NCI-H524 (cell line): ENCODE results near the gene ZNF423.
"Not testable (repeated sequence)": the region's sequence is repeated elsewhere in the genome, so short reads cannot be mapped to it uniquely, and the experiment has no call there.

Experiments
- DNase-seq, 2 experiments: peaks; one replicate each; lab custom pipeline; 2025; lab: John Stamatoyannopoulos, UW

The ZNF423 gene

DNA sequence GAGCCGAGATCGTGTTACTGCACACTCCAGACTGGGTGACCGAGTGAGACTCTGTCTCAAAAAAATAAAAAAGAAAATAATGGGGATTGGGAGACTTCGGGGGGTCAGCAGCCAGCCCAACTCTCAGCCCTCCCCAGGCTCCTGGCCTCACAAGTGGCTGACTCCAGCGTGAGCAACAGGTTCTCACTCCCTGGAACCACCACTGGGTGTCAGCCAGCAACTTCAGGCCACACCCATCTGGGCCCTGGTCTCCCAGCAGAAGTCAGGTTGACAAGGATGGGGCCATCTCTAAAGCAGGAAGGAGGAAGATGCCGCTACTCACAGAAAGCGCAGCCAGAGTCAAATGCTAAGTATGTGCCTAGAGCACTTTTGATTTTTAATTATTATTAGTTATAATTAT lies 342.9 kb downstream of the ZNF423 start:
- peak; percentile 45 to 78 for DNase-seq

DNA sequence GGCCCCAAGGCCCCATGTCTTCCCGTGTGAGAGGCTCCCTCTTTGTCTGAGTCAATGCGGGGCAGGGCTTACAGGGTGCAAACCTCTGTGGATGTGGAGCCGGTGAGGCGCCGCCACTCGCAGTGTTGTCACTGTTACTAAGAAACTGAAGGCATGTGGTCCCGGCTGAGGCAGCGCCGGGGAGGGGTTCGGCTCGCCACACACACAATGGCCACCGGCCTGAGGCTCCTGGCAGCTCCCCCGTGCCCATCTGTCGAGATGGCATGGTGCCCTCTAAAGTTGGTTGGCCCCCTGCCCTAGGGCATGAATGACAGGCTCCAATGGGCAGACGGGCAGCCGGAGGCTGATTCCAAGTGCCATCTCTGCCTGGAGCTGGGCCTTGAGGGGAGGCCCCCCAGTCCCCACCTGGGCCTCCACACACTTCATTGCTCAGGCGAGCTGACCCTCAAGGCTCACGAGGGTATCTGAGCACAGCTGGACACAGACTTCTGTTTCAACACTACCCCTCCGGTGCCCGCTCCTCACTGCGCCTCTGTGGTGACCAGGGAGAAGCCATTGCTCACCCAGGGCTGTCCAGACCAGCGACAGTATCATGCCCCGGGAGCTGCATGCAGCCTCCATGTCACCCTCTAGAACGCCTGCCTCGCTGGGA lies 345.1 kb downstream of the ZNF423 start:
- no peak for DNase-seq

DNA sequence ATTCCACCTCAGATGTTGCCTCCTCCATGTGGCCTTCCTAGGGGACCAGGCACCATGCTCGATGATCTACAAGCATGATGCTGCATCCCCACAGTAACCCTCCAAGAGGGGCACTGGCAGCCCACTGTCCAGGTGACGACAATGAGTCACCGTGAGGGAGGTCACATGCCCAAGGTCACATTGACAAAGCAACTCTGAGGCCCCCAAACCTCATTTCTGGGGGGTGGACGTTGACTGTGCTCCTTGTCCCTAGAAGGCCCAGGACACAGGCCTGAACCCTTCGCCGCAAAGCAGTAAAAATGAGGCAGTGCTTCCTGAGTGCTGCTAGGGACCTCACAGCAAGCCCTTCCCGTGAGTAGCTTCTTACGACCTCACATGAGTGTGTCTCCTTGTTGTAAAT lies 345.8 kb downstream of the ZNF423 start:
- no peak for DNase-seq

DNA sequence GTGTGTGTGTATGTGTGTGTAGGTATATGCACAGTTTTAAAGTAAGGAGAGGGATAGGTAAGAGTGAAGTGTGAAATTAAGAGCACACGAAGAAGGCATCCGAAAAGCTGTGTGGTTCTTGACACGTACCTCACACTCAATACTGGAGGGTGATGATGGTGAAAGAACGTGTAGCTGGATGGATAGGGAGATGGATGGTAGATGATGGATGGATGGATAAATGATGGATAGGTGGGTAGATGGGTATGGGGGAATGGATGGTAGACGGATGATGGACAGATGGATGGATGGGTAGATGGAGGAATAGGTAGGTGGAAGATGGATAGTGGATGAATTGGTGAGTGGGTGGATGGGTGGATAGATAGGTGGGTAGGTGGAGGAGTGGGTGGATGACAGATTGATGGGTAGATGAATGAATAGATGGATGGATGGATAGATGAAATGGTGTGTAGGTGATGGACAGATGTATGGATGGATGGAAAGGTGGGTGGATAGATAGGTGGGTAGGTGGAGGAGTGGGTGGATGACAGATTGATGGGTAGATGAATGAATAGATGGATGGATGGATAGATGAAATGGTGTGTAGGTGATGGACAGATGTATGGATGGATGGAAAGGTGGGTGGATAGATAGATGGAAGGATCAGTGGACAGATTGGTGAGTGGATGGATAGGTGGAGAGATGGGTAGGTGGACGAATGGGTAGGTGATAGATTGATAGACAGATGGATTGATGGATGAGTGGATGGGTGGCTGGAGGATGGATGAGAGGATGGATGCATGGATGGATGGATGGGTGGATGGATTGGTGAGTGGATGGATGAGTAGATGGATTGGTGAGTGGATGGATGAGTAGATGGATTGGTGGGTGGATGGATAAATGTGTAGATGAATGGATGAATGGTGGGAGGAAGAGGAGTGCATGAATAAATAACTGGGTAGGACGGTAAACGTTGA lies 349.6 kb downstream of the ZNF423 start:
- DNase-seq: not testable (repeated sequence)

DNA sequence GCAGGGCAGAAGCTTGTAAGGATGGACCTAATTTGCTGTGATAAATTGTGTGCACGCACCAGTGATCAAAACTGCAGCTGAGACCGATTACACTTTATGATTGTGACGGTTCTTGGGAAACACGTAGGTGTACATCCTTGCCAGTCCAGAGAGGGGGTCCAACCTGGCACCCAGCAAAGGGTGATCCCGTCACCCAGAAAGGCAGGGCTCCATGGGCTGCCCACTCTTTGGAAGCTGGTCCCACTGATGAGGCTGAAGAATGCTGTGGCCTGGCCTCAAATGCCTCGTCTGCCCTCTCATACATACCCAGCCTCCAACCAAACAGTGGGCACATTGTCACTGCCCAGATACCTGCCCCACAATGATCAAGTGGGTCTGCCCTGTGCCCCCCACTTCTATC lies 350.4 kb downstream of the ZNF423 start:
- DNase-seq: no peak

DNA sequence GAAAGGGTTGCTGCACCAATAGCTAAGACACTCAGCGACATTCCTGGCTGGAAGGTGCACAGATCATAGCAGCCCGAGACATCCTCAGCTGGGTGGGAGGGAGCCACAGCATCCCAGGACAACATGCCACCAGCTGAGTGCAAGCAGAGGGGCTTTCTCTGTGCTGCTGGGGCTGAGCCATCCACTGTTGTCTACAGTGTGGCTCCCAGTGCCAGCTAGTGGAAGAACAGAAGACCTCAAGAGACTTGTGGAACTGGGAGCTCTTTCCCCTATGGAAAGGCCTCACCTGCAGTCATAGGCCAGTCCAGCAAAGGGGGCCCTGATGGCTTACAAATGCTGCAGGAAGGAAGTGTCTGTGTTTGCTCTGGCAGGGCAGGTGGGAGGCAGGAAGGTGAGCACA lies 351.3 kb downstream of the ZNF423 start:
- no peak for DNase-seq

DNA sequence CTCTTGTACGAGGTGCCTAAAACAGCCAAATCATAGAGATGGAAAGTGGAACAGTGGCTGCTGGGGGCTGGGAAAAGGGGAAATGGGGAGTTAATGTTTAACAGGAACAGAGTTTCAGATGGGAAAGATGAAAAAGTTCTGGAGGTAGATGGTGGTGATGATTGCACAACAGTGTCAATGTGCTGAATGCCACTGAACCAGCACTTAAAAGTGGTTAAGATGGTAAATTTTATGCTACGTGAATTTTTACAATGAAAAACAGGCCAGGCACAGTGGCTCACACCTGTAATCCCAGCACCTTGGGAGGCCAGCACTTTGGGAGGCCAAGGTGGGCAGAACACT lies 351.9 kb downstream of the ZNF423 start:
- DNase-seq: no peak

DNA sequence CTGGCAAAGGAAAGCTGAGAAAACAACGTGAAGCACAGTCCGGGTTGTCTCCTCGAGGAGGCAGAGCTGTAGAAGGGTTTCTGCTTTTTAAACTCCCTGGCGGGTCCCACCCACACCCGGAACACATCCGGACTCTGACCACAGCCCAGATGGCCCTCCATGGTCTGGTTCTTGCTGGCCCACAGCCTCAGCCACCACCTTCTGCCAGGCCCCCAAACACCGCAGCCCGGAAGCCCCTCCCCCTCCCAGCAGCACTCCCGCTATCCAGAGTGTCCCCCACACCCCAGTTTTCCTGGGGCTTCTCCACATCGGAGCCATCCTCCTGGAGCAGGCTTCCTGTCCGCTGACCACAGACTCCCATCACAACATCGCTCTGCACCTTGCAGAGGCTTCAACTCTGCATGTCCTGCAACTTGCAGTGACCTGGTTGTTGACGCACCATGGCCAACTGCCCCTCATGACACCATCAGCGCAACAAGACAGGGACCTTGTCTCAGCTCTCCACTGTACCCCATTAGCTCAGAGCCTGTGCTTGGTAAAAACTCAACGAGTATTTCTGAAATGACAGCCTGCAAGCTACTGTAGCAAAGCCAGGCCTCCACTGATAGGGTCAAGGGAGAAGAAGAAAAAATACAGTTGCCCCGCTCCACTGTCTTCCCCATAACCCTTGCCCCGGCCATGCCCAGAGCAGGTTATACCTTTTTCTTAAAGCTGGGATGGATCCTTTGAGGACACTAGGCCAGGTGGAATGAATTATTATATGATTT lies 352.5 kb downstream of the ZNF423 start:
- no peak for DNase-seq

DNA sequence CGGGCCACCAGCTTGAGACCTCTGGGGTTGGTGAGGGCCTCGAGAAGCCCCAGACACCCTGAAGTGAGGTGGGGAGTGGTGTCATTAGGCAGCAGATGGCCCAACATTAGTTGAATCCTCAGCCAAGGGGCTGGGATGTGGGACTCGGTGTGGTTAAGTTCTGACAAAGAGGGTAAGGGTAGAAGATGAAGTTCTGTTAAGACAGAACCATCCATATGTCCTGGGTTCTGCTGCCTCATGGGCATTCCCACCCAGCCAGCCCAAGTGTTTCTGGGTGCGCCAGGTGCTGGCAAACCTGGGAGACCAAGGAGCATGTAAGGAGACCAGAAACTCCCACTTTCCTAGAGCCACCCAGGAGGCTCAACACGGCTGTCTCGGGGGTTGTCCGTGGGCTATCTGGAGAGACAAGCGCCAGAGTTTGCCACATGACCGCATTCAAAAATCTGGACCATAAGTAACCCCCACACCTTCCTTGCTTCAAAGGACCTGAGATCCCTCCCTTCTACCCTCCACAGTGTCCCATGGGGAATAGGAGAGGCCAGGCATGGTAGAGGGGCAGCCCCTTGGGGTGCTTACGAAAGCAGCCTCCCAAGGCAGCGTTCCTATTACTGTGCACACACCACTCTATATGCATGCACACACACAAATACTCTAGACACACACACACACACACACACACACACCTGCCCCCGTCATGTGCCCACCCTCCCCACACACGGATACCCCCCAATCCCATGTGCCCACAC lies 353.6 kb downstream of the ZNF423 start:
- DNase-seq: peak; percentile 33 to 56

DNA sequence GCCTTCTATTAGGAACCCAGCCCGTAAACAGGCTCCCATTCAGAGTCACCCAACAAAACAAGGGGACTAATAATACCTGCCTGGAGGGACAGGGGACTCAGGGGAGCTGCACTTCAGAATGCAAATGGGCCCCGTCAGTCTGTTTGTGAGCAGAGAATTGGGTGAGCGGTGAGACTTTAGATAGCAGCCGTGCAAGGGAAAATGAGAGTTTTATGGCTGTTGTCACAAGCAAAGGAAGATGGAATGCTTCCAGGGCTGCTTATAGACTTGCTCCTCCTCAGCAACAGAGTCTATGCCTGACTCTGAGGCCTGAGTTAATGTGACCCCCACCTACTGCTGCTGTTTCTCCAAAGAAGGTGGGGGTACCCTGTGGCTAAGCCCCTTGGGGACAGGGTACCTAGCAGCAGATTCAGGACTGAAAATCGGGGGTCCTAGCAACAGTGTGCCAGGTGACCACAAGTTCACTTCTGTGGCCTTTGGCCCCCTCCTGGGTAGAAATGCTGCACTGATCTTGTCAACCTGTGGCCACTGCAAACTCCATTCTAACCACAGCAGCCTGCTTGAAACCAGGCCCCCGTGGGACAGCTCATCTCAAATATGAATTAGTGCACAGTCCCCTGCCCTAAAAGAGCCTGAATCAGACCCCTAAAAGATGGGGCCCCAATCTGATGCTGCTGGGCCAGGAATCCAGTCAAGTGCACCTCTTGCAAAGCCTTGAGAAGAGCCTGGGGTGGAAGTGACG lies 355.9 kb downstream of the ZNF423 start:
- peak in 1 of 2 experiments; percentile 33 for DNase-seq

DNA sequence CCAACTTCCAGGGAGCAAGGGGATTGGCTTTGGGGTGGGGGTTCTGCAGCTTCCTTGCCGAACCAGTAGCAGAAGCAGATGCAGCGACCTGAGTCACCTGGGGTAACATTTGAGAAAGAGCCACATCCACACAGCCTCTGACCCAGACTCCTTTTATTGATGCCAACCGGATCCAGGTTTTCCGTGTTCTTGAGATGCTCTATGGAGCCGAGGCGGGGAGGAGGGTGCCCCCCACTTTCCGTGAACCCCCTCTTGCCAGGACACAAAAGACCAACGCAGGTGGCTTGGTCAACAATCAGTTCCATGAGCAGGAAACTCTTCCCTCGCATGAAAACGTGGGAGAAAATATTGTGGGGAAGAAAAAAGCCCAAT lies 356.5 kb downstream of the ZNF423 start:
- no peak for DNase-seq

DNA sequence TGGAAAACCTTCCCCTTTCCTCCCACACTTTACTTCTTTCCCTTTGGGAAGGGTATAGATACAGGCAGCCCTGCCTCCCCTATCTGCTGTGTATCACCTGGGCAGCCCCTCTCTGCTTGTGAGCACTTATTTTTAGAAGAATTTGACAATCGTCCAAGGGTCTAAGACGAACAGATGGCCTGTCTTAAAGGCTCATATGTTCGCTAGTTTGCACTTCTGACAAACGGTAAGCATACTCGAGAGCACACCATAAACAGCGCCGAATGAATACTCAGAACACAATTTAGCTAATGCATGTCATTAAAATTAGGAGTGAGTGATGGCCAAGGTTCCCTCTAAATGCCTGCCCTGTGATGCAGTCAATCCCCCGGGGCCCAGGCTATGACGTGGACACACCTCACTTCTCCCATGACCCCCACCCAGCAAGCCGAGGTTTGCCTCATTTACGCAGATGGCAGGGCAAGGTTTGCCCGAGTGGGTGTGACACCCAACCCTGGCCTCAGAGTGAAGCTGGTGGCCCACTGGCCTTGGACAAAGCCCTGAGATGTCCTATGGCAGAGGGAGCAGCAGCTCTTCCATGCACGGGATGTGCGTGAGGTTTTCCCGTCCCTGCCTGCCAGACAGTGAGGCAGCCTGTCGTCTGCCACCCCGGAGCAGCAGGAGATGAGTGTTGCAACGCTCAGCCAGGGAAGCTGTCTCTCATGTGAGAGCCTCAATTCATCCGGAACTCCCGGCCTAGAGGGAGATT lies 357.1 kb downstream of the ZNF423 start:
- DNase-seq: peak; percentile 96 to 98

DNA sequence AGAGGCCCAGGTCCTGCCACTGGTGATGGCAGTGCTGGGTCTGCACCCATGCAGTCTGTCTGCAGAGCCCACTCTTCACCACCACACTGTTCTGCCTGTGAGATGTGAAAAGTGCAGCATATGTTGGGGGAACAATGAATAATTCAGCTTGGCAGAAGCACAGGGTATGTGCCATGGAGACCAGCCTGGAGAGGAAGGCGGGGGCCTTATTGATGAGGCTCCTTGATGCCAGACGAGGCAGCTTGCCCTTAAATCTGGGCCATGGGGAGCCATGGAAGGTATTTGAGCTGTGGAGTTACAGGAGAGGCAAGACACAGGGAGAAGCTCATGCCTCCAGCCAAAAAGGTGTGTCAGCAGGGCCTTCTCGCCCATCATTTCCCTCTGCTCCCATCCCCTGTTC lies 357.6 kb downstream of the ZNF423 start:
- DNase-seq: peak; percentile 81 to 87

DNA sequence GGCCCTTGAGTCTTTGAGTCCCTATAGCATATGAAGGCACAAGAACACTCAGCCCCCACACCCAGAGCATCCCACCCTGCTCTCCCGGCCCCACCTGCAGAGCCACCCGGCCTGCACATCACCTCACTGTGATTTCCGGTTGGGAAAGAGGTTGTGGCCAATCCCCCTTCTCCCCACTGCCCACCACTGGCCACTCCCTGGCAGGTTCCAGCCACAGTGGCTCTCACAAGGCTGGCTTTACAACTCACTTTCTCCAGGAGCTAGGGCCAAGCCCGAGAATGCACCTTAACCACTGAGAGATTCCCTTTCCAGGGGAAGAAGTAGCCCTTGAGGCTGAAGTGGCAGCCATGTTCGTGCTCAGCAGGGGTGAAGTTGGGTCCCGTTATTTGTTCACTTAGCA lies 358.4 kb downstream of the ZNF423 start:
- no peak for DNase-seq

DNA sequence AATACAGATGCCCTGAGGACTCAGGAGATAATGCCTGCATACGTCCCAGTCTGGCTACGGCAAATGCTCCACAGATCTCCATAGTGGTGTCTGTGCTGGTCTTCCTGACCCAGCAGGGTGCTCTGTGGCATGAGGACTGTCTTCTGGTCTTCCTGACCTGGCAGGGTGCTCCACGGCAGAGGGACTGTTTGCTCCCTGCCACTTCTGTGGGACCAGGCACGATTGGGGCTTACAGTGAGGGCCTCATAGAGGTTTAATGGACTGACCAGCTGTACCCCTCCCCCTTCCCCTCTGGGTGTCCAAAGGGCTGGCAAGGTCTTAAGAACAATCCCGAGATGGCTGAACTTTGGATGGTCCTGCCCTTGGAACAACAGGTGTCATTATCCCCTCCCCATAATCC lies 359.3 kb downstream of the ZNF423 start:
- no peak for DNase-seq

DNA sequence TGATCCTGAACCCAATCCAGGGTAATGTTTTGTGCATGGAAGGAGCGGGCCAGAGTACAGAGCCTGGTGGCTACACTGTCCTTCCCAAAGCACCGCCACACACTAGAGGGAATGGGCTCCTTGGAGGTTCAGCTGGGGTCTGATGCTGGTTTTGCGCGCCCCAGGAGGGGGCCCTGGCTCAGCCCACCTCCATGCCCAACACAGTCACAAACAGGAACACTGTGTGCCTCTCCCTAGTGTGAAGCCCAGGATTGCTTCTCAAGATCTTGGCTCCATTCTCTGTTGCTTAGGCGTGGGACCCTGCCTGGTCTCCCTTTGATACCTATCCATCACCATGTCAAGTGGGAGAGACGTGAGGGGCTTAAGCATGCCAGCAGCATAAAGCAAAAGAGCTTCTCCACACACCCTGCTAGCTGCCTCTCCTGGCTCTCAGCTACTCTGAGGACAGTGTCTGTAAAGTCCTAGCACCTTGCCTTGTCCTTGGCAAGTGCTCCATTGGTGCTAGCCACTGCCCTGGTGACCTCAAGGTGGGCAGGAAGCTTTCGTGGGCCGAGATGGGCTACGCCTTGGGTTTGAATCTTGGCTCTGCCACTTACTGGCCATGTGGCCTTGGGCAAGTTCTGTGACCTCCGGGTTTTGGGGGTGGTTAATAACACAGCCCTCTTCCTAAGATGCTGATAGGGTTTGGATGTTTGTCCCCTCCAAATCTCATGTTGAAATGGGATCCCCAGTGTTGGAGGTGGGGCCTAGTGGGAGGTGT lies 360.1 kb downstream of the ZNF423 start:
- no peak for DNase-seq

DNA sequence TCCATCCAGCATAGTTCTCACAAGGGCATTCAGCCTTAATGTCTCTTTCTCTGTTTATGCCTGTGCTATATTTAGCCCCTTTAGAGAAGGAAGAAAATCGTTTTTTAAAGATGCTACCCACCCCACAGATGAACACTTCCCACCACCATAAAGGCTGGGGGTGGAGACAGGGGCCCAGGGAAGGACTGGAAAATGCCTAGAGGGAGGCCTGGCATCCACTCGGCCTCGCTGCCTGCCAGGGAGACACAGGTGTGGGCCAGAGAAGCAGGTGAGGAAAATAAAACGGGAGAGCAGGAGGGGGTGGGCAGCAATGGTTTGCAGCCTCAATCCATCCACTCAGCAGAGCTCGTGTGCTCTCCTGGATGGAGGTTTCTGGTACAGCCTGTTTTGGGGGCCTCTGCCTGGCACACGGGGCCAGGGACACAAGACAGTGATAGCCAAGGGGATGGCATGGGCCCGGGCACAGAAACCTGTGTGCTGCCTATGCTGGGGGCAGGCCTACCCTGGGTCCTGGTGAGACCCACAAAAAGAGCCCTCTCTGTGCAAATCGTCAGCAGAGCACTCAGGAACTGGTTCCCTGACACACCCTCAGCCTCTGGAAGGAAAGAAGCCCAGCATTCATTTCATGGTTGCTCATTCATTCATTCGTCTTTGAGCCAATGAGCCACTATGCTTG lies 360.9 kb downstream of the ZNF423 start:
- no peak for DNase-seq

DNA sequence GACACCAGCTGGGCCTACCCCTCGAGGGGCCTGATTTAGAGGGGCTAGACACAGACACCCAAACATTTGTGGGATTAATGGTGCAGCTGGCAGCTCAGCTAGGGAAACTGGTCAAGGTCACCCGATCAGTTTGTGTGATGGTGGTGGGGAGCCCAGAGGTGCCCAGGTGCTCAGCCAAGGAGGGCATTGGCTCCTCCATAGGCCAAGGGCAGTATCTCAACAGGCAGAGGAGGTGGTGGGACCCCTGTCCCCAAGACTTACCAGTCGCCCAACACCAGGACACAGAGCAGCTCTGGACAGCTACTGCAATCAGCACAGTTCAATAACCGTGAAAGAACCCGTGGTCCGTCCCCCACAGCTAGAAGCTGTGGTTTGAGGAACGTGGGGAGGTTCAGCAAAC lies 361.4 kb downstream of the ZNF423 start:
- peak in 1 of 2 experiments; percentile 48 for DNase-seq

DNA sequence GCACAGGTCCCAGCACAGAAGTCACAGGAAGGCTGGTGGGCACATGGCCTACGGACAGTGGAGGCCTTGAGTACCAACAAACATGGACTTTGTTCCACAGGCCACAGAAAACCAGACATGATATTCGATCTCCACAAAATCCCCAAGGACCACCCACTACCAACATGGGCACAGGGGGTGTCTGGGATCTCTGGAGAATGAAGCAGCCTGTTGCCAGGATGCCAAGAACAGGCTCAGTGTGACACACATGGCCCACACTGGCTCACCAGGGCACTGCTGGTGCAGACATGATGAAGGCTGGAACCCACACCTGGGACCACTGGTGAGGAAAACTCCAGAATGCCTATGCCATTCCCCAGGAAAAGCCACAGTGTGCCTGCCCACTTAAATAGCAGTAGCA lies 362.1 kb downstream of the ZNF423 start:
- no peak for DNase-seq
